ENCODE data around the gene TMEM26.

- TF ChIP-seq BRCA1 (IDR thresholded peaks at IDR 0.05; ENCODE audit: low read depth, low read length): no peak
- TF ChIP-seq CHD1 (IDR thresholded peaks at IDR 0.05; ENCODE audit: low read depth, low read length): no peak
- no peak for TF ChIP-seq CTCF (IDR thresholded peaks at IDR 0.05; ENCODE audit: control extremely low read depth in 1 of 3, insufficient read depth in 1 of 3, low read depth in 1 of 3, low read length in 3 of 3)
- peak; percentile 56; the same call in 1 of the 2 replicates for TF ChIP-seq EGR1 (IDR thresholded peaks at IDR 0.05; ENCODE audit: borderline replicate concordance, low read depth, low read length)
- no peak; a peak in 1 of 3 replicates for TF ChIP-seq POLR2A (IDR thresholded peaks at IDR 0.05; ENCODE audit: control extremely low read depth in 1 of 2, low read depth in 2 of 2, low read length in 2 of 2)
Observed at GRCh38 chr10:61452655-61453641, at the start of gene TMEM26.
